HG03103 (cell line): ENCODE results near the gene CAP1.

Experiments used
- ATAC-seq: cut with Tn5 transposase; IDR thresholded peaks from one replicate; pipeline ENCODE4 v1.9.1; 2021; ENCODE audit warnings: low read depth; ENCODE audit not compliant: unreplicated experiment

The CAP1 gene

DNA sequence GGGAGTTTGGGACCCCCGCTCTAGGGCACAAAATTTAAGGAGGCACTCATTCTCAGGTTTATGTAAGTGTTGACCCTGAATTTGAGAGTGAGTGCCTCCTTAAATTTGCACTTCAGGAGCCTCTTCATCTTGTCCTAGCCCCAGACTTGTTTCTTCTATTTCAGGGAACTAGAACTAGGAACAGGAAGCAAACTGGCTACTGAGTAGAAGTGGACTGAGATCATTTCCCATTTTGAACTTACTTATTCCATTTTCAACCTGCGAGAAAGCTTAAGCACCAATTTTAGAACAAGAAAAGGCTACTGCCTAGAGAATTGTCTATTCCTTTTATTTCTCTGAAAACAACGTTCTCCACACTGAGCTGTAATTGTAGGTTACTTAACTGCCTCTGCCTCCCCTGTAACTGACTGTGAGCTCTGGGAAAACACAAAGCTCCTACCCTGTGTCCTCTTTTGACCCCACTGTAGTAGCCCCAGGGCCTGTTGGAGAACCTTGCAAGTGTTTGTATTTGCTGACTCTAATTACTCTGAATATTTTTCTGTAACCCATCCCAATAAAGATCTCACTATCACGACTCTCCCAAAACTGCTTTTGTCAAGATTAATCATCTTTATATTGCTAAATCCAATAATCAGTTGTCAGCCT, 54.1 kb downstream of the CAP1 start:
- ATAC-seq = no peak

DNA sequence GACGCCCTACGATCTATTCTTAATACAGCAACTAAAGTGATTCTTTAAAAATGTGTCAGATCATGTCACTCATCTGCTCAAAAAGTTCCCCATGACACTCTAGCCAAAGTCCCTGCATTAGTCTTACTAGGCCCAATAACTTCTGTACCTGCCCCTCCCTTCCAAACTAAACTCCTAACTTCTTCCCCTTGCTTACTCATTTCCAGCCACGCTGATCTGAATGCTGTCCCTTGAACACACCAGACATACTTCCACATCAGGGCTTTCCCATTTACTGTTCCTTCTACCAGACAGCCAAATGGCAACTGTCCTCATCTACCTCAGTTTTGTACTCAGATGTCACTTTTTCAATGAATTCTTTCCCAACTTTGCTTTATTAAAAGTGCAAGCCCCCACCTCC, 55.3 kb downstream of the CAP1 start:
- no peak for ATAC-seq

DNA sequence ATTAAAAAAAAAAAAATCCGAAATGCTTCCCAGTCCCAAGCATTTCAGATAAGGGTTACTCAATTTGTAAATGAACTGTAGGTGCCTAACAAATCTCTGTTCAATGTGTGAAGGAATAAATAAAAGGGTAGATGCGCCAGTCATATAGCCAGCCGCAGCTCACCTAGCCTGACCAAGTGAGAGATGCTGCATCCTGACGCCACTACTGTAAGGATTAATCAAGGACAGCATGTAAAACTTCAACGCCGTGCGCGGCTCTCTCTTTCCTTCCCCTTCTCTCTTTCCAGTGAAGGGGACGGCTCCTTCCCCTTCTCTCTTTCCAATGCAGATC, 56.1 kb downstream of the CAP1 start:
- ATAC-seq = peak; percentile 37

DNA sequence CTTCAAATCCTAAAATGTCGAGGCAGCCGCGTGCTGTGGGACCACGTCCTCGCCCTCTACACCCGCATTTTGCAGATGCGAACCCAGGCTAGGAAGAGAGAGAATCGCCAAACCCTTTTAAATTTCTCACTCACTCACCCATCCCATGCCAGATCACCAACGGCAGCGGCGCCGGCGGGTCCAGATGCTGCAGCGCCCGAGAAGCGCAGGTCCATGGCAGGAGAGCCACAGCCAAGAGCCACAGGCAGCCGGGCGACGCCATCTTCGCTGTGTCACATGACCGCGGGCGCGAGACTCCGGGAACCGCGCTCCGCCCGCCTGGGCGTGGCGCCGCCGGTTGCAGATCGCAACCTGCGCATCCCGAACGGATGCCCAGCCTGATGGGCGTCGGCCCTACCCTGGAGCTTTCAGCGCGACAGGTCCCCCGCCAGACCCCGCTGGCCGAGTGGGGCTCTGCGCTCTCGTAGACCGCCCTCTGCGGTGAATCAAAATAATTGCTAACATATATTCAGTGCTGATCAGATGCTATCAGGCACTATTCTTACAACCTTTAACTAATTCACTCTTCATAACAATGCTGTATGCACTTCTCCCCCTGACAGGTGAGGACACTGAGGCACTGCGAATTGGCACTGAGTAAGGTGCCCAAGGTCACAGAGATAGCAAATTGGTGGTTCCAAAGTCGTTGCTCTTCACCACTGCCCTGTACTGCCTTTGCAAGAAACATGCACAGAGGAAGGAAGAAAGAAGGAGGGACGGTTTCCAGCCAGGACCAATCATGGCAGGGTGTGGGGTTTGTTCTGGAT, 56.7 kb downstream of the CAP1 start, which contains the start of gene PPT1:
Gene PPT1 (minus strand): TSS at position 276 of the 806 bp plus-strand sequence. CDS start 14 bp downstream, at position 262.
- ATAC-seq = peak; percentile 73

DNA sequence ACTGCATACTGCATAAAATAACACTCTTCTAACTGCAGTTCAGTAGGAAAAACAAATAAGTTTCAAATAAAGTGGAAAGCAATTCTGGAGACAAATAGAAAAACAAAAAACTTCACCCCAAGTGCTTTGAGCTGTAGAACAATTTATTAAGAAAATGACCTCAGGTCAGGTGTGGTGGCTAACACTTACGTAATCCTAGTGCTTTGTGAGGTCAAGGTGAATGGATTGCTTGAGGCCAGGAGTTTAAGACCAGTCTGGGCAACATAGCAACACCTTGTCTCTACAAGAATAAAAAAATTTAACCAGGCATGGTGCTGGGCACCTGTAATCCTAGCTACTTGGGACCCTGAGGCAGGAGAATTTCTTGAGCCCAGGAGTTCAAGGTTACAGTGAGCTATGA, 61.5 kb downstream of the CAP1 start:
- no peak for ATAC-seq

DNA sequence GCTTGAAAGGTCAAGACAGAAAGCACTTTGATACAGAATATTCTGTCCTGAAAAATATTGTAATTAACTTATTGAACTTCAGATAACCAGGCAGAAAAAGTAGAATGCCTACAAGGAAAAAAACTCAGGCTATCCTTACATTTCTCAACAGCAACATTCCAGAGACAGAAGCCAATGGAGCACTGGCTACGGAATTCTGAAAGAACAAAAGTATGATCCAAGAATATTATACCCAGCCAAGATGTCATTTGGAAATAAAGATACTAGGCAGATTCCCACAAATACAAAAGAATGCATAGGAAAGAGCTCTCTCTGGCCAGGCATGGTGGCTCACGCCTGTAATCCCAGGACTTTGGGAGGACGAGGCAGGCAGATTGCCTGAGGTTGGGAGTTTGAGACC, 62.4 kb downstream of the CAP1 start:
- ATAC-seq = no peak

DNA sequence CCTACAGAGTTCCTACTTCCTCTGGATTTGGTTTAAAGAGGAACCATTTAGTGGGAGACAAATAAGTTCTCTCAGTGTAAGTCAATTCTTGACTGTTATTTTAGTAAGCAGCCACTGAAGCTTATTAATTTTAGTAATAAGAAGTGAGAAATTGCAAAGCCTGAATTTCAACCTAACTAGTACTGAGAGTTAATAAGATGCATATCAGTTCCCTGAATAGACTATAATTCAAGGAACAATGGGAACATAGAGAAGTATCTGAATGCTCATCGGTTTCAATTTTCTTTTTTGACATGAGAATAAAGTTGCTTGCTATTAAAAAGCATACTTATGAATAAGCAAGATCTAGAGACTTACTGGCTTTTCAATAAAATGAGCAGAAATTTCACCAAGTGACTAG, 64.5 kb downstream of the CAP1 start:
- no peak for ATAC-seq

DNA sequence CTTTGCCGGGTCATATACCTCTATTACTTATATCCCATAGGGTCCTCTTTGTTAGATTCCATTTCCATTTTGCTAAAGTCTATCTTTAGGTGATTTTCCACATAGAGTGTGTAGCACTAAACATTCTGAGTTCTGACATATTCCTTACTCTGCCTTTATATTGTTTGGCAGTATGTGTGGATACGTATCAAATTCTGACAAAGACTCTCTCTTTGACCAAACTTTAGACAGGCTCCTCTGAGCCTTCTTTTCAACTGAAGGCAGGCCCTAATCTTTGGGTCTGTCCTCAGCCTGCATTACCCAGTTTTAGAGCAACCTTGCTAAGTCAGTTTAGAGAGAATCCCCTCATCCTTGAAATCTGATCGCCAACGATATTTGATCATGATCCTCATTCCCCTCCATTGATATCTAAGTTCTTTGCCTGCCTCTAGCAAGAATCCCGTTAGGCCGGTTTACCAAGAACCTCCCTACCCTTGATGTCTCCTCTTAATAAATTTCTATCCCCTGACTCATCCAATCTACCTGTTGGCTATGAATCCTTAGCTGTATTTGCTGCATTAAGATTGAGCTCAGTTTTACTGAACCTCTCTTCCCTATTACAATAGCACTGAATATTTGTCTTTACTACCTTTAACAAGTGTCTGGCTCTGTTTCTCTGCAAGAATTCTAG, 66.9 kb downstream of the CAP1 start:
- no peak for ATAC-seq

DNA sequence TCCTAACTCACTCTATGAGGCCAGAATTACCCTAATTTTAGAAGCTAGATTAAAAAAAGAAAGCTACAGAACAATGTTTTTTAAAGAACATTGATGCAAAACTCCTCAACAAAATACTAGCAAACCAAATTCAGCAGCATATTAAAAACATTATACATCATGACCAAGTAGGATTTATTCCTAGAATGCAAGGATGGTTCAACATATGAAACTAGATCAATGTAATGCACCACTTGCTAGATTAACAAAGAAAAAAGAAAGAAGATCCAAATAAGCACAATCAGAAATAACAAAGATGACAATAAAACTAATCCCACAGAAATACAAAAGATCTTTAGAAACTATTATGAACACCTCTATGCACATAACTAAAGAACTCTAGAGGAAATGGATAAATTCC, 69.9 kb downstream of the CAP1 start:
- ATAC-seq = no peak

DNA sequence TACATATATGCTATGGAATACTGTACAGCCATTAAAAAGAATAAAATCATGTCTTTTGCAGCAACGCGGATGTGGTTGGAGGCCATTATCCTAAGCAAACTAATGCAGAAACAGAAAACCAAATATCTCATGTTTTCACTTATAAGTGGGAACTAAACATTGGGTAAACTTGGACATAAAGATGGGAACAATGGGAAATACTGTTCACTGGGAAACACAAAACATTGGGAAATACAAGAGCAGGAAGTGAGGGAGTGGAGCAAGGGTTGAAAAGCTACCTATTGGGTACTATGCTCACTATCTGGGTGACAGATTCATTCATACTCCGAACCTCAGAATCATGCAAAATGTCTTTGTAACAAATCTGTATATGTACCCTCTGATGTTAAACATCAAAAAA, 73.9 kb downstream of the CAP1 start:
- ATAC-seq = no peak

DNA sequence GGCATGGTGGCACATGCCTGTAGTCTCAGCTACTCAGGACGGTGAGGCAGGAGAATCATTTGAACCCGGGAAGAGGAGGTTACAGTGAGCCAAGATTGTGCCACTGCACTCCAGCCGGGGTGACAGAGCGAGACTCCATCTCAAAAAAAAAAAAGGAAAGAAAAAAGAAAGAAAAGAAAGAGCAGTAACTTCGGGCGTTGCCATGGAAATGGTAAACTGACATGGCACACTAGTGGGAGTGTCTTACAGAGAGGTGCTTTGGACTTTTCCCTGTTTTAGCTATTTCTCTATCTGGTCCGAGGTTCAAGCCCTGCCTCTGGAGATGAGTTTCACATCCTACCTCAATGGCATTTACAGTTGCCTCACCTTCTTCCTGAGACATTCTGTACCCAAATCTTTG, 79.6 kb downstream of the CAP1 start:
- no peak for ATAC-seq
